H9 (cell line): ENCODE data around the gene VSIR. TPM values are rescaled to one million over a fixed set of nuclear protein-coding genes. Genes with fewer than 3 reads are reported as not detected.

Experiments used
- DNase-seq: peaks from one replicate; pipeline ENCODE4 v3.0.0-alpha.2; 2017
- H2AFZ ChIP-seq: one replicate; pipeline ENCODE4 v1.6.1; 2013; ENCODE audit warnings: mild to moderate bottlenecking, low read length, control low read depth, moderate library complexity
- H2AK5ac ChIP-seq: 2 replicates; pipeline ENCODE4 v1.6.1; 2013; ENCODE audit warnings: low read length, control low read depth, mixed read lengths; ENCODE audit not compliant: insufficient read length
- H2BK120ac ChIP-seq: one replicate; pipeline ENCODE4 v1.6.1; 2013; ENCODE audit warnings: low read depth, mild to moderate bottlenecking, low read length, control low read depth, inconsistent platforms; ENCODE audit not compliant: poor library complexity, severe bottlenecking
- H2BK12ac ChIP-seq: 2 replicates; pipeline ENCODE4 v1.6.1; 2013; ENCODE audit warnings: low read length, control low read depth, mixed read lengths, low read depth; ENCODE audit not compliant: insufficient read length
- H2BK15ac ChIP-seq: 2 replicates; pipeline ENCODE4 v1.6.1; 2013; ENCODE audit warnings: low read depth, low read length, control low read depth
- H2BK20ac ChIP-seq: one replicate; pipeline ENCODE4 v1.6.1; 2013; ENCODE audit warnings: low read depth, mild to moderate bottlenecking, low read length, control low read depth, inconsistent platforms; ENCODE audit not compliant: poor library complexity, severe bottlenecking
- H2BK5ac ChIP-seq: 2 replicates; pipeline ENCODE4 v1.6.1; 2013; ENCODE audit warnings: low read length, control low read depth, mixed read lengths; ENCODE audit not compliant: insufficient read length
- H3K14ac ChIP-seq: 2 replicates; pipeline ENCODE4 v1.6.1; 2013; ENCODE audit warnings: low read length, control low read depth; ENCODE audit not compliant: insufficient read depth
- H3K18ac ChIP-seq: 2 replicates; pipeline ENCODE4 v1.6.1; 2013; ENCODE audit warnings: low read depth, mild to moderate bottlenecking, mixed read lengths, low read length, control low read depth; ENCODE audit not compliant: insufficient read length
- H3K23ac ChIP-seq: 2 replicates; pipeline ENCODE4 v1.6.1; 2013; ENCODE audit warnings: low read length, control low read depth, mixed read lengths, low read depth; ENCODE audit not compliant: insufficient read length
- H3K23me2 ChIP-seq: 2 replicates; pipeline ENCODE4 v1.6.1; 2013; ENCODE audit warnings: low read depth, mild to moderate bottlenecking, mixed read lengths, low read length, control low read depth; ENCODE audit not compliant: insufficient read length, poor library complexity, severe bottlenecking
- H3K27ac ChIP-seq: 2 replicates; pipeline ENCODE4 v1.5.1; 2013; ENCODE audit warnings: low read length, control low read depth, mixed read lengths, low read depth; ENCODE audit not compliant: insufficient read length
- H3K27me3 ChIP-seq: 2 replicates; pipeline ENCODE4 v1.6.1; 2013; ENCODE audit warnings: low read length, control low read depth, inconsistent platforms; ENCODE audit not compliant: insufficient read depth
- H3K4ac ChIP-seq: 2 replicates; pipeline ENCODE4 v1.6.1; 2013; ENCODE audit warnings: low read depth, mild to moderate bottlenecking, control low read depth, inconsistent platforms, low read length, moderate library complexity
- H3K4me1 ChIP-seq: 2 replicates; pipeline ENCODE4 v1.6.1; 2013; ENCODE audit warnings: low read length, control low read depth, inconsistent platforms; ENCODE audit not compliant: insufficient read depth
- H3K4me2 ChIP-seq: 2 replicates; pipeline ENCODE4 v1.6.1; 2013; ENCODE audit warnings: low read length, control low read depth, mixed read lengths; ENCODE audit not compliant: insufficient read length, insufficient read depth
- H3K56ac ChIP-seq: 2 replicates; pipeline ENCODE4 v1.6.1; 2013; ENCODE audit warnings: low read depth, mild to moderate bottlenecking, mixed read lengths, low read length, control low read depth; ENCODE audit not compliant: insufficient read length
- H3K79me1 ChIP-seq: 2 replicates; pipeline ENCODE4 v1.6.1; 2013; ENCODE audit warnings: low read depth, mild to moderate bottlenecking, moderate library complexity, low read length, control low read depth, inconsistent platforms; ENCODE audit not compliant: insufficient read depth, poor library complexity, severe bottlenecking
- H3K79me2 ChIP-seq: 2 replicates; pipeline ENCODE4 v1.6.1; 2013; ENCODE audit warnings: low read length, control low read depth, inconsistent platforms; ENCODE audit not compliant: insufficient read depth
- H3K9ac ChIP-seq: 2 replicates; pipeline ENCODE4 v1.6.1; 2013; ENCODE audit warnings: low read length, control low read depth, mixed read lengths; ENCODE audit not compliant: insufficient read length; ENCODE audit errors: extremely low read depth
- H3K9me3 ChIP-seq: one replicate; pipeline ENCODE4 v1.6.1; 2013; ENCODE audit warnings: low read depth, low read length, inconsistent platforms; ENCODE audit not compliant: control insufficient read depth
- H3T11ph ChIP-seq: one replicate; pipeline ENCODE4 v1.6.1; 2013; ENCODE audit warnings: mild to moderate bottlenecking, low read length, control low read depth, inconsistent platforms
- H4K20me1 ChIP-seq: one replicate; pipeline ENCODE4 v1.6.1; 2013; ENCODE audit not compliant: control insufficient read depth, insufficient read length, insufficient read depth
- H4K5ac ChIP-seq: 2 replicates; pipeline ENCODE4 v1.6.1; 2013; ENCODE audit warnings: low read depth, mild to moderate bottlenecking, mixed read lengths, low read length, control low read depth; ENCODE audit not compliant: insufficient read length
- H4K8ac ChIP-seq: replicated peaks from 2 replicates; pipeline ENCODE4 v1.6.1; 2013; ENCODE audit warnings: low read length, control low read depth, mixed read lengths, low read depth; ENCODE audit not compliant: insufficient read length
- H4K91ac ChIP-seq: 2 replicates; pipeline ENCODE4 v1.6.1; 2013; ENCODE audit warnings: low read depth, mild to moderate bottlenecking, moderate library complexity, mixed read lengths, low read length, control low read depth; ENCODE audit not compliant: insufficient read length
- H3K27ac Mint-ChIP-seq, 3 experiments: 2 replicates in 2 of 3; 3 replicates in 1 of 3; pipeline ENCODE4 v1.8.0; 2020 to 2021; ENCODE audit warnings: mixed read lengths in 3 of 3, mild to moderate bottlenecking in 1 of 3, moderate library complexity in 1 of 3
- H3K27me3 Mint-ChIP-seq: 2 replicates; pipeline ENCODE4 v1.8.0; 2021; ENCODE audit warnings: low read depth, mild to moderate bottlenecking, moderate library complexity, mixed read lengths
- H3K36me3 Mint-ChIP-seq, 3 experiments: 2 replicates in 2 of 3; 3 replicates in 1 of 3; pipeline ENCODE4 v1.8.0; 2020 to 2021; ENCODE audit warnings: low read depth in 3 of 3, mixed read lengths in 3 of 3; ENCODE audit not compliant: insufficient read depth in 1 of 3
- H3K4me1 Mint-ChIP-seq, 2 experiments: 2 replicates each; pipeline ENCODE4 v1.8.0; 2020; ENCODE audit warnings: mixed read lengths in 2 of 2
- H3K4me3 Mint-ChIP-seq, 2 experiments: 2 replicates in 1 of 2; 3 replicates in 1 of 2; pipeline ENCODE4 v1.8.0; 2020 to 2021; ENCODE audit warnings: mild to moderate bottlenecking in 2 of 2, mixed read lengths in 2 of 2, moderate library complexity in 1 of 2
- H3K9me3 Mint-ChIP-seq, 2 experiments: 2 replicates in 1 of 2; 3 replicates in 1 of 2; pipeline ENCODE4 v1.8.0; 2020; ENCODE audit warnings: mild to moderate bottlenecking in 2 of 2, mixed read lengths in 2 of 2, moderate library complexity in 1 of 2
- WGBS: extraction: QIAGEN DNeasy Blood & Tissue Kit; methylation state at CpG from one replicate; pipeline ENCODE4 v1.1.7; 2013; ENCODE audit warnings: missing lambda C conversion rate, low lambda C conversion rate, mixed read lengths; ENCODE audit not compliant: insufficient read length; ENCODE audit errors: extremely low coverage; 5-methylcytosine and 5-hydroxymethylcytosine counted together
- total RNA-seq: library from RNA; stranded (reverse); gene quantifications from 2 replicates; pipeline ENCODE4 v1.2.1, GENCODE V29; 2021
- TF ChIP-seq, protein P1 (sequence below): fragments of 200-600 bp; sonication (generic); conservative IDR thresholded peaks from 3 replicates; pipeline ENCODE4 v1.8.0; 2021; ENCODE audit warnings: antibody characterized with exemption, mild to moderate bottlenecking

VSIR gene
- total RNA-seq, 1 experiment from 2014 or later = 0.11 TPM

GRCh38 chr10:71753091-71753959, 20.0 kb downstream of the VSIR start:
- DNase-seq = no peak
- Histone ChIP-seq H3K79me1 (no peaks in the 10 kb centered on the region), H3K56ac (no peak overlapping the region), H3K4ac (no peak overlapping the region), H3K4me2 (no peak overlapping the region), H3K79me2 (no peaks in the 10 kb centered on the region; the same call in 1 of the 2 replicates), H2BK20ac (no peak overlapping the region), H4K20me1 (no peaks in the 10 kb centered on the region), H3K23ac (no peak overlapping the region), H2BK120ac (no peak overlapping the region), H4K8ac (no peak overlapping the region), H3K14ac (no peak overlapping the region), H3K27ac (no peak overlapping the region), H3K4me1 (no peaks in the 10 kb centered on the region), H2AFZ (no peak overlapping the region), H3K27me3 (no peaks in the 10 kb centered on the region), H3K18ac (no peak overlapping the region), H2AK5ac (no peak overlapping the region), H2BK5ac (no peak overlapping the region), H4K91ac (no peak overlapping the region), H4K5ac (no peak overlapping the region), H3K23me2 (no peaks in the 10 kb centered on the region), H2BK15ac (no peak overlapping the region), H3K9me3 (no peaks in the 10 kb centered on the region), H3K9ac (no peak overlapping the region), H3T11ph (no peak overlapping the region), H2BK12ac (no peak overlapping the region)
- H3K9me3 Mint-ChIP-seq = no peaks in the 10 kb centered on the region; a peak in 2 of 5 replicates
- H3K27me3 Mint-ChIP-seq = peaks cover 2% of the 10 kb centered on the region
- H3K4me1 Mint-ChIP-seq = peaks cover 18 to 40% of the 10 kb centered on the region in 2 experiments
- TF ChIP-seq, protein P1, sequence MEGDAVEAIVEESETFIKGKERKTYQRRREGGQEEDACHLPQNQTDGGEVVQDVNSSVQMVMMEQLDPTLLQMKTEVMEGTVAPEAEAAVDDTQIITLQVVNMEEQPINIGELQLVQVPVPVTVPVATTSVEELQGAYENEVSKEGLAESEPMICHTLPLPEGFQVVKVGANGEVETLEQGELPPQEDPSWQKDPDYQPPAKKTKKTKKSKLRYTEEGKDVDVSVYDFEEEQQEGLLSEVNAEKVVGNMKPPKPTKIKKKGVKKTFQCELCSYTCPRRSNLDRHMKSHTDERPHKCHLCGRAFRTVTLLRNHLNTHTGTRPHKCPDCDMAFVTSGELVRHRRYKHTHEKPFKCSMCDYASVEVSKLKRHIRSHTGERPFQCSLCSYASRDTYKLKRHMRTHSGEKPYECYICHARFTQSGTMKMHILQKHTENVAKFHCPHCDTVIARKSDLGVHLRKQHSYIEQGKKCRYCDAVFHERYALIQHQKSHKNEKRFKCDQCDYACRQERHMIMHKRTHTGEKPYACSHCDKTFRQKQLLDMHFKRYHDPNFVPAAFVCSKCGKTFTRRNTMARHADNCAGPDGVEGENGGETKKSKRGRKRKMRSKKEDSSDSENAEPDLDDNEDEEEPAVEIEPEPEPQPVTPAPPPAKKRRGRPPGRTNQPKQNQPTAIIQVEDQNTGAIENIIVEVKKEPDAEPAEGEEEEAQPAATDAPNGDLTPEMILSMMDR = no peak
- H3K27ac Mint-ChIP-seq = no peak overlapping the region; a peak in 2 of 7 replicates
- no peak overlapping the region; a peak in 1 of 5 replicates for H3K4me3 Mint-ChIP-seq
- no CpG with 5 or more reads among the region's 15 CpGs for WGBS
- H3K36me3 Mint-ChIP-seq = no peaks in the 10 kb centered on the region
